ENCODE data around the gene C1QL1.

Gene C1QL1

DNA sequence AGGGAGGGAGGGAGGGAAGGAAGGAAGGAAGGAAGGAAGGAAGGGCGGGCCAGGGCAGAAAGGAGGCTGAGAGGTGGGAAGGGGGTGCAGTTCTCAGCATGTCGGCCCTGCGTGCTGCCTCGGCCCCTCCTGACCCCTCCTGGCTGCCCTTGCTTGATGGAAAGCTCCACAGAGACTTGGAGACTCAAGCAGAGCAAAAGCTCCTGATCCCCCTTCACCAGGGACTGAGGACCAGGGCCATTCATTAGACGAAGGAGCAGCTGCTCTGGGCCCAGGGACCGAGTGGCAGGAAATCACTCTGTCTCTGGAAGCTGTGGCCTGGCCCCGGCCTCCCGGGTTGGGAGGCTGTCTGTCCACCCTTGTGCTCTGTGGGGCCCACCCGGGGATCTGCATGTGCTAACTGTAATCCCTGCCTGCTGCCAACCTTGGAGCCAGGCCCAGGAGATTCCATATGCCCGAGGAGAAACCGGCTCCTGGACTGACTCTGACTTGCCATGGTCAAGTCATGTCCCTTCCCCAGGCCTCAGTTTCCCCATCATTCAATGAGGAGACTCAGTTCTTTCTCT, 27.4 kb upstream of the C1QL1 start:
- TF ChIP-seq EZH2phosphoT487 (IDR thresholded peaks at IDR 0.05; ENCODE audit: low read length) (no peak), CTCF (IDR thresholded peaks at IDR 0.05; ENCODE audit: low read length) (no peak), EZH2 (optimal IDR thresholded peaks at IDR 0.05; ENCODE audit: low read depth, low read length) (no peak)
- Histone ChIP-seq H3K4me3 (ENCODE audit: low read length) (no peak overlapping the region), H3K4me2 (ENCODE audit: low read depth, low read length) (no peak overlapping the region), H3K27me3 (replicated peaks; ENCODE audit: insufficient read depth, low read length) (peaks cover 11% of the 10 kb centered on the region; the same call in 1 of the 2 replicates), H3K9me3 (replicated peaks; ENCODE audit: insufficient read depth, low read length) (no peaks in the 10 kb centered on the region), H4K20me1 (ENCODE audit: insufficient read depth, low read length) (no peaks in the 10 kb centered on the region), H3K27ac (ENCODE audit: low read length) (no peak overlapping the region), H3K9me2 (replicated peaks; ENCODE audit: insufficient read depth, low read length) (no peaks in the 10 kb centered on the region), H3K79me2 (ENCODE audit: low read length) (no peaks in the 10 kb centered on the region), H3K9ac (ENCODE audit: low read length) (no peak overlapping the region), H3K4me1 (ENCODE audit: low read length) (no peaks in the 10 kb centered on the region), H3K36me3 (replicated peaks; ENCODE audit: insufficient read depth, low read length) (no peaks in the 10 kb centered on the region), H3F3A (ENCODE audit: insufficient read depth, low read length) (no peaks in the 10 kb centered on the region), H2AFZ (ENCODE audit: low read length) (no peak overlapping the region)
- DNase-seq = no peak

DNA sequence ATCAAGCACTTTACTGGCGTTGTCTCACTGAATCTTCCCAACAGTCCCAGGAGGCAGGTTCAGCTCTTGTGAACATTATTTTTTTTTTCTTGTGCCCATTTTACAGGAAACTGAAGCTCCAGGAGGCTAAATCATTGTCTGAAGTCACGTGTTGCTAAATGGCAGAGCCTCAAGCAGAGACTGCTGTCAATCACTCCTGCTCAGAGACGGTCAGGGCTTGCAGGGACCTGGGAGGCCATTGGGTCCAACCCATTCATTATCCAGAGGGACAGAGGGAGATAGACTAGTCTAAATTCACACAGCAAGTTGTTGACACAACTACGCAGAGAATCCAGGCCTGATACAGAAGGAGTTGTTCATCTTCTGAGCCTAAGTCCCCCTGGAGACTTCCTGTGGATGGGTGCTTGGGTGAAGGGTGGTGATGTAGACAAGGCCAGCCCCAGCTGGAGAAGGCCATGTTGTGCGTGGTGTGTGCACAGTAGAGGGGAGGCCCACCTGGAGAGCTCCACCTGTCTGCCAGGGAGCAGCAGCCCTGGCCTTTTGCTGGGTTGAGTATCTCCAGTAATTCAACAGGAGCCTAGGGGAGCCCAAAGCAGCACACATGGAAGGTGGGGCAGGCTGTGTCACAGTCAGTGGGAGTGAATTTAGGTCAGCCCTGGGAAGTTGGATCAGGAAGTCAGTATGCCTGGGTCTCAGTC, 24.3 kb upstream of the C1QL1 start:
- no peaks in the 10 kb centered on the region for H3K79me2 ChIP-seq (ENCODE audit: low read length)
- no peak overlapping the region for H2AFZ ChIP-seq (ENCODE audit: low read length)
- H3K27me3 ChIP-seq (replicated peaks; ENCODE audit: insufficient read depth, low read length) = peaks cover 43% of the 10 kb centered on the region

DNA sequence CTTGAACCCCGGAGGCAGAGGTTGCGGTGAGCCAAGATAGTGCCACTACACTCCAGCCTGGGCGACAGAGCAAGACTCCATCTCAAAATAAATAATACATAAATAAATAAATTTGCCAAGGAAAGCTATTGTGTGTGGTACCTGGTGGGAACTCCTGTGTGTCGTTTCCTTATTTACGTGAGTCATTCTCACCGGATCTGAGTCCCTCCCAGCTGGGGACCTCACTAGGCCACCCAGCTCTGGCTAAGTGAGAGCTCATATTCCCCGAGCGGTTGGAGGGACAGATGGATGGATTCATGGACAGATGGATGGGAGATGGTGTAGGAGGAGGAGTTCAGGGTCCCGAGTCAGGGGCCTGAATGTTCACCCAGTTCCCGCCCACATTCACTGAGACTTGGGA, 22.9 kb upstream of the C1QL1 start:
- no peak overlapping the region for H3K27ac ChIP-seq (ENCODE audit: low read length)
- H3K36me3 ChIP-seq (replicated peaks; ENCODE audit: insufficient read depth, low read length) = no peaks in the 10 kb centered on the region
- H3K27me3 ChIP-seq (replicated peaks; ENCODE audit: insufficient read depth, low read length) = peaks cover 55% of the 10 kb centered on the region
- no peak for DNase-seq
- no peaks in the 10 kb centered on the region for H3F3A ChIP-seq (ENCODE audit: insufficient read depth, low read length)
- no peaks in the 10 kb centered on the region for H3K9me3 ChIP-seq (replicated peaks; ENCODE audit: insufficient read depth, low read length)
- no peaks in the 10 kb centered on the region for H4K20me1 ChIP-seq (ENCODE audit: insufficient read depth, low read length)
- H3K9me2 ChIP-seq (replicated peaks; ENCODE audit: insufficient read depth, low read length) = no peaks in the 10 kb centered on the region
- no peaks in the 10 kb centered on the region for H3K4me1 ChIP-seq (ENCODE audit: low read length)
- no peak overlapping the region for H3K4me2 ChIP-seq (ENCODE audit: low read depth, low read length)
- TF ChIP-seq EZH2phosphoT487 (IDR thresholded peaks at IDR 0.05; ENCODE audit: low read length) (no peak), CTCF (IDR thresholded peaks at IDR 0.05; ENCODE audit: low read length) (no peak), EZH2 (optimal IDR thresholded peaks at IDR 0.05; ENCODE audit: low read depth, low read length) (no peak)
- no peak overlapping the region for H3K4me3 ChIP-seq (ENCODE audit: low read length)
- no peaks in the 10 kb centered on the region for H3K79me2 ChIP-seq (ENCODE audit: low read length)
- no peak overlapping the region for H2AFZ ChIP-seq (ENCODE audit: low read length)
- H3K9ac ChIP-seq (ENCODE audit: low read length) = no peak overlapping the region

More for the DNA sequence above, 24.3 kb upstream of the C1QL1 start:
- no peak overlapping the region for H3K27ac ChIP-seq (ENCODE audit: low read length)
- no peaks in the 10 kb centered on the region for H3F3A ChIP-seq (ENCODE audit: insufficient read depth, low read length)
- no peaks in the 10 kb centered on the region for H3K9me3 ChIP-seq (replicated peaks; ENCODE audit: insufficient read depth, low read length)
- no peaks in the 10 kb centered on the region for H3K4me1 ChIP-seq (ENCODE audit: low read length)
- no peak overlapping the region for H3K4me2 ChIP-seq (ENCODE audit: low read depth, low read length)
- DNase-seq = no peak
- H3K9ac ChIP-seq (ENCODE audit: low read length) = no peak overlapping the region
- H4K20me1 ChIP-seq (ENCODE audit: insufficient read depth, low read length) = no peaks in the 10 kb centered on the region
- H3K9me2 ChIP-seq (replicated peaks; ENCODE audit: insufficient read depth, low read length) = no peaks in the 10 kb centered on the region
- no peak overlapping the region for H3K4me3 ChIP-seq (ENCODE audit: low read length)
- TF ChIP-seq CTCF (IDR thresholded peaks at IDR 0.05; ENCODE audit: low read length) = no peak
- no peak for TF ChIP-seq EZH2phosphoT487 (IDR thresholded peaks at IDR 0.05; ENCODE audit: low read length)
- no peak for TF ChIP-seq EZH2 (optimal IDR thresholded peaks at IDR 0.05; ENCODE audit: low read depth, low read length)
- no peaks in the 10 kb centered on the region for H3K36me3 ChIP-seq (replicated peaks; ENCODE audit: insufficient read depth, low read length)
